Type B pancreatic cell (in vitro differentiated cells): Measurements from ENCODE around the gene SYT7. TPM values are rescaled to one million over a fixed set of nuclear protein-coding genes. Genes with fewer than 3 reads are reported as not detected.

Experiments
- DNase-seq: peaks from one replicate; pipeline ENCODE4 v3.0.0; 2021; ENCODE audit warnings: mixed read lengths; ENCODE audit not compliant: unreplicated experiment; ENCODE audit errors: extremely low spot score
- H3K27ac Mint-ChIP-seq: 2 replicates; pipeline ENCODE4 v1.8.0; 2021; ENCODE audit warnings: mild to moderate bottlenecking, mixed read lengths
- H3K27me3 Mint-ChIP-seq: 2 replicates; pipeline ENCODE4 v1.8.0; 2021; ENCODE audit warnings: mixed read lengths
- H3K36me3 Mint-ChIP-seq: 2 replicates; pipeline ENCODE4 v1.8.0; 2021; ENCODE audit warnings: mixed read lengths
- H3K4me1 Mint-ChIP-seq: one replicate; pipeline ENCODE4 v1.8.0; 2021; ENCODE audit warnings: mixed read lengths; ENCODE audit not compliant: unreplicated experiment
- H3K4me3 Mint-ChIP-seq: 2 replicates; pipeline ENCODE4 v1.8.0; 2021; ENCODE audit warnings: mild to moderate bottlenecking, mixed read lengths
- H3K9me3 Mint-ChIP-seq: 2 replicates; pipeline ENCODE4 v1.8.0; 2021; ENCODE audit warnings: mixed read lengths
- CTCF ChIP-seq: fragments of 200-600 bp; sonication (generic); conservative IDR thresholded peaks from 2 replicates; pipeline ENCODE4 v1.5.0; 2021; ENCODE audit warnings: antibody characterized with exemption, mild to moderate bottlenecking
- total RNA-seq: library from RNA; stranded (reverse); gene quantifications from 2 replicates; pipeline ENCODE4 v1.2.1, GENCODE V29; 2021; ENCODE audit warnings: low replicate concordance

SYT7 gene
- total RNA-seq, 1 donor from 2014 or later, result 26.5 TPM

GRCh38 chr11:61627850-61628661 lies 47.2 kb upstream of the SYT7 start:
- H3K4me3 Mint-ChIP-seq, result peak overlapping the region; percentile 37
- peak overlapping the region; percentile 97 for H3K27ac Mint-ChIP-seq
- TF ChIP-seq CTCF, result peak; percentile 80
- peaks cover 50% of the 10 kb centered on the region for H3K4me1 Mint-ChIP-seq
- no peaks in the 10 kb centered on the region for H3K9me3 Mint-ChIP-seq
- no peak for DNase-seq
- no peaks in the 10 kb centered on the region for H3K27me3 Mint-ChIP-seq
- no peaks in the 10 kb centered on the region for H3K36me3 Mint-ChIP-seq

GRCh38 chr11:61626580-61627380 lies 45.9 kb upstream of the SYT7 start:
- Mint-ChIP-seq H3K27me3 (no peaks in the 10 kb centered on the region), H3K27ac (peak overlapping the region; percentile 97), H3K36me3 (no peaks in the 10 kb centered on the region), H3K9me3 (no peaks in the 10 kb centered on the region), H3K4me3 (peak overlapping the region; percentile 62), H3K4me1 (peaks cover 54% of the 10 kb centered on the region)
- no peak for DNase-seq
- no peak for TF ChIP-seq CTCF

- no peaks in the 10 kb centered on the region for H3K9me3 Mint-ChIP-seq
- no peak for TF ChIP-seq CTCF
- no peak overlapping the region for H3K4me3 Mint-ChIP-seq
- no peak for DNase-seq
- H3K36me3 Mint-ChIP-seq, result no peaks in the 10 kb centered on the region
- H3K27me3 Mint-ChIP-seq, result no peaks in the 10 kb centered on the region
- H3K4me1 Mint-ChIP-seq, result peaks cover 57% of the 10 kb centered on the region
- H3K27ac Mint-ChIP-seq, result no peak overlapping the region
Observed at GRCh38 chr11:61625525-61625924, 44.6 kb upstream of the SYT7 start.

- H3K4me3 Mint-ChIP-seq, result no peak overlapping the region
- H3K36me3 Mint-ChIP-seq, result no peaks in the 10 kb centered on the region
- H3K9me3 Mint-ChIP-seq, result no peaks in the 10 kb centered on the region
- no peak for DNase-seq
- H3K27ac Mint-ChIP-seq, result no peak overlapping the region
- no peak for TF ChIP-seq CTCF
- H3K27me3 Mint-ChIP-seq, result peaks cover 3% of the 10 kb centered on the region
- H3K4me1 Mint-ChIP-seq, result peaks cover 32% of the 10 kb centered on the region
Observed at GRCh38 chr11:61621917-61622585, 41.2 kb upstream of the SYT7 start.

GRCh38 chr11:61619471-61620226 lies 38.8 kb upstream of the SYT7 start:
- no peaks in the 10 kb centered on the region for H3K36me3 Mint-ChIP-seq
- DNase-seq, result no peak
- no peak overlapping the region for H3K4me3 Mint-ChIP-seq
- H3K27ac Mint-ChIP-seq, result no peak overlapping the region
- no peak for TF ChIP-seq CTCF
- H3K27me3 Mint-ChIP-seq, result peaks cover 3% of the 10 kb centered on the region
- H3K9me3 Mint-ChIP-seq, result no peaks in the 10 kb centered on the region
- peaks cover 16% of the 10 kb centered on the region for H3K4me1 Mint-ChIP-seq
